Measurements from ENCODE around the gene RALGAPA2. TPM values are rescaled to one million over a fixed set of nuclear protein-coding genes. Genes with fewer than 3 reads are reported as not detected.

The RALGAPA2 gene
- total RNA-seq, 2 donors from 2014 or later: 36.5 to 53.2 TPM

DNA sequence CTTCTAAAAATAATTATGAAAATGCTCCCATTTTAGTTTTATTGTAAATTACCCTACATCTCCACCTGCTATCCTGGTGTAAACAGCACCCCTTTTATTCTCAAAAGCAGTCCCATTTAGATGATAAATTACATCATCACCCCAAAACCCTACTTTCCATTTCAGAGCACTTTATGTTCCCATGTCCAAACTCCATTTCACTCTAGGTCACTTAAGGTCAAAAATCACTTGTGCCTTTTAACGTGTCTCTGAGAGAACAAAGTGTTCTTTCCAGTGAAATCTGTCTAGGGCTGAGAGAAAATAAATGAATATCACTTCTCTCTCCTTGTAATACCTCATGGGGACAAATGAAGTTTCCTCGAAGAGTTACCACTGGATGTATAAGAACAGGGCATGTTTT lies 187.2 kb downstream of the RALGAPA2 start:
- H3K27me3 ChIP-seq (replicated peaks; ENCODE audit: insufficient read depth): no peaks in the 10 kb centered on the region
- WGBS: 62% methylated on average over 2 of the region's 2 CpGs
- DNase-seq (ENCODE audit: low spot score): no peak
- H3K36me3 ChIP-seq: no peaks in the 10 kb centered on the region
- H3K4me1 ChIP-seq (replicated peaks): no peaks in the 10 kb centered on the region
- intact Hi-C loops (cut with DNase I): no loop called here
- H3K4me3 ChIP-seq: no peak overlapping the region
- H3K27ac ChIP-seq: peak overlapping the region; percentile 25 to 54
- H3K9me3 ChIP-seq: no peaks in the 10 kb centered on the region
- TF ChIP-seq, protein P1, sequence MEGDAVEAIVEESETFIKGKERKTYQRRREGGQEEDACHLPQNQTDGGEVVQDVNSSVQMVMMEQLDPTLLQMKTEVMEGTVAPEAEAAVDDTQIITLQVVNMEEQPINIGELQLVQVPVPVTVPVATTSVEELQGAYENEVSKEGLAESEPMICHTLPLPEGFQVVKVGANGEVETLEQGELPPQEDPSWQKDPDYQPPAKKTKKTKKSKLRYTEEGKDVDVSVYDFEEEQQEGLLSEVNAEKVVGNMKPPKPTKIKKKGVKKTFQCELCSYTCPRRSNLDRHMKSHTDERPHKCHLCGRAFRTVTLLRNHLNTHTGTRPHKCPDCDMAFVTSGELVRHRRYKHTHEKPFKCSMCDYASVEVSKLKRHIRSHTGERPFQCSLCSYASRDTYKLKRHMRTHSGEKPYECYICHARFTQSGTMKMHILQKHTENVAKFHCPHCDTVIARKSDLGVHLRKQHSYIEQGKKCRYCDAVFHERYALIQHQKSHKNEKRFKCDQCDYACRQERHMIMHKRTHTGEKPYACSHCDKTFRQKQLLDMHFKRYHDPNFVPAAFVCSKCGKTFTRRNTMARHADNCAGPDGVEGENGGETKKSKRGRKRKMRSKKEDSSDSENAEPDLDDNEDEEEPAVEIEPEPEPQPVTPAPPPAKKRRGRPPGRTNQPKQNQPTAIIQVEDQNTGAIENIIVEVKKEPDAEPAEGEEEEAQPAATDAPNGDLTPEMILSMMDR (IDR thresholded peaks at IDR 0.05): no peak
- TF ChIP-seq POLR2A (IDR thresholded peaks at IDR 0.05) (no peak), POLR2AphosphoS5 (IDR thresholded peaks at IDR 0.05) (peak; percentile 66)

DNA sequence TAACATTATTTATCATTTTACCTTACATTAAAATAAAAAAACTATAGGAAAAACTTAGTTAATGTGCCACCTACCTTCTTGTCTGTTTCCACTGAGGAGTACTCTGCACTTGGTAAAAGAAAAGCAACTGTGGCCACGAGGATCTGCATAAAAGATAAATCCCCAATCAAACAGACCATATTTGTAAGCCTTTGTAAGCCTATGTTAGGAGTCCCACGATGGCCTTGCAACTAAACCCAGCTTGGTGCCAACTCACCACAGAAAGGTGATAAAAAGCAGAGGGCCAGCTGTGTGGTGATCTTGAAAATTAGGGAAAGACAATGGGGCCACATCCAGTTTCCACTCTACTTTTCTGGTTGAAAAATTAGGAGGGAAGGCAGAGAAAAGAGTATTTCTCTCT lies 187.7 kb downstream of the RALGAPA2 start:
- Histone ChIP-seq H3K27ac (peak overlapping the region in 1 of 2 donors; percentile 34), H3K36me3 (no peaks in the 10 kb centered on the region), H3K4me3 (no peak overlapping the region), H3K27me3 (replicated peaks; ENCODE audit: insufficient read depth) (no peaks in the 10 kb centered on the region), H3K4me1 (replicated peaks) (no peaks in the 10 kb centered on the region), H3K9me3 (no peaks in the 10 kb centered on the region)
- TF ChIP-seq POLR2AphosphoS5 (IDR thresholded peaks at IDR 0.05): no peak
- TF ChIP-seq POLR2A (IDR thresholded peaks at IDR 0.05): no peak
- TF ChIP-seq, protein P1 (IDR thresholded peaks at IDR 0.05): no peak
- WGBS: 60% methylated on average over 2 of the region's 2 CpGs
- intact Hi-C loops (cut with DNase I): no loop called here
- no peak for DNase-seq (ENCODE audit: low spot score)

DNA sequence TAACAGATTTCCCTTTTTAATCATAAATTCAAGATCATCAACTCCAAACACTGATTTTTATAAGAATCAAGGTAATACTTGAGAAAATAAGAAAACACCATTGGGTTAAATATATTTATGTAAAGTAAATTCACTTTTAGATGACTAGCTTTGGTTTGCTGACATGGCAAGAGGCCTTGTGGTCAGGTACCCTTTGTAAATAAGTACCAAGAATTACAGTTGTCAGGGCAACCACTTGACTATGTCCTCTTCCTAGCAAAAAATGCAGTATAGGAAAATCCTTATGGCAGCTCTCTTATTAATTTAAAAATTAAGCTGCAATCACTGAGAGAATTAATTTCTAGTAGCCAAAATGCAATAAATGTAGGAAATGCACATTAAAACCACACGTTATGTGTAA lies 190.7 kb downstream of the RALGAPA2 start:
- H3K27me3 ChIP-seq (replicated peaks; ENCODE audit: insufficient read depth): no peaks in the 10 kb centered on the region
- peaks cover 0 to 2% of the 10 kb centered on the region in 2 donors for H3K36me3 ChIP-seq
- H3K27ac ChIP-seq: no peak overlapping the region
- no peaks in the 10 kb centered on the region for H3K9me3 ChIP-seq
- H3K4me1 ChIP-seq (replicated peaks): no peaks in the 10 kb centered on the region
- intact Hi-C loops (cut with DNase I): no loop called here
- WGBS: 93% methylated on average over 1 of the region's 1 CpG
- H3K4me3 ChIP-seq: no peak overlapping the region
- TF ChIP-seq POLR2A (IDR thresholded peaks at IDR 0.05): no peak
- no peak for TF ChIP-seq POLR2AphosphoS5 (IDR thresholded peaks at IDR 0.05)
- TF ChIP-seq, protein P1 (IDR thresholded peaks at IDR 0.05): no peak
- no peak for DNase-seq (ENCODE audit: low spot score)

DNA sequence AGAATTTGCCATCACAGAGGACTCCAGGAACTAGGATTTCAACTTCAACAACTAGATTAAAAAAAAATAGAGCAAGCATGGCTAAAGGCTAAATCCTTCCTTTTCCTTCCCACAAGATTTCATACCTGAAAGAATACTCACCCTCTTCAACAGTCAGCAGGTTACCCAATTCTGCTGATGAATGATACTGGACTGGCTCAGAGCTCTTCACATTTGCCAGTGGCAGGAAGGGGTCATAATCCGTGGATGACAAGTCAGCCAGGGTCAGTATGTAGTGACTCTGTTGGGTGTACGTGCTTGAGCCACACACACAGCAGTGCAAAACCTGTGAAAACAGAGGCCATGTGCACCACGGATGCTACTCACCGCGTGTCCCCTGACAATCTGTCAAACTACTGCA lies 191.7 kb downstream of the RALGAPA2 start:
- no peak for DNase-seq (ENCODE audit: low spot score)
- Histone ChIP-seq H3K27ac (no peak overlapping the region), H3K9me3 (no peaks in the 10 kb centered on the region), H3K4me3 (no peak overlapping the region), H3K4me1 (replicated peaks) (no peaks in the 10 kb centered on the region), H3K36me3 (peaks cover 0 to 5% of the 10 kb centered on the region in 2 donors), H3K27me3 (replicated peaks; ENCODE audit: insufficient read depth) (no peaks in the 10 kb centered on the region)
- intact Hi-C loops (cut with DNase I): no loop called here
- TF ChIP-seq POLR2AphosphoS5 (IDR thresholded peaks at IDR 0.05): no peak
- no peak for TF ChIP-seq POLR2A (IDR thresholded peaks at IDR 0.05)
- TF ChIP-seq, protein P1 (IDR thresholded peaks at IDR 0.05): no peak
- WGBS: 91% methylated on average over 5 of the region's 5 CpGs

DNA sequence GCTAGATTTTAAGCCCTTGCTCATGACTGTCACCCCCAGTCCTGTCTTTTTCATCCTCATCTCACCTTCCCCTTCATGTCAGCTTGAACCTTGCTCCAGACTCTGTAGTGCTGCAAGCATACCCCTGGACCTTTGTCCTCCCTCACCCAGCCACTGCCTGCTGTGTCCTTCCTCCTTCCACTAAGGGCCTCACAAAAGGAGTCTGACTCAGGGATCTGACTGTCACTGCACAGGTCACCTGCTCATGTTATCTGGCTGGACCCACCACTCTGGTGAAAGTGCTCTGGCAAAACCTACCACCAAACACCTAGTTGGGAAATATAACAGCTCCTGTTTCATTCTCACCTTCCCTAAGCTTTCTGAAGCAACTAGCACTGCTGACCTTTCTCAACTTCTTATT lies 193.2 kb downstream of the RALGAPA2 start:
- intact Hi-C loops (cut with DNase I): no loop called here
- H3K4me1 ChIP-seq (replicated peaks): no peaks in the 10 kb centered on the region
- H3K27me3 ChIP-seq (replicated peaks; ENCODE audit: insufficient read depth): no peaks in the 10 kb centered on the region
- DNase-seq (ENCODE audit: low spot score): no peak
- no peak overlapping the region for H3K4me3 ChIP-seq
- peaks cover 0 to 5% of the 10 kb centered on the region in 2 donors for H3K36me3 ChIP-seq
- no peaks in the 10 kb centered on the region for H3K9me3 ChIP-seq
- TF ChIP-seq, protein P1 (IDR thresholded peaks at IDR 0.05): no peak
- TF ChIP-seq POLR2AphosphoS5 (IDR thresholded peaks at IDR 0.05): no peak
- no peak for TF ChIP-seq POLR2A (IDR thresholded peaks at IDR 0.05)
- H3K27ac ChIP-seq: no peak overlapping the region
